ENCODE results near the gene PDZK1IP1.

Gene PDZK1IP1

GRCh38 chr1:47181955-47182675 lies 7.7 kb downstream of the PDZK1IP1 start:
- Mint-ChIP-seq H3K36me3 (ENCODE audit: low read depth) (no peaks in the 10 kb centered on the region), H3K9me3 (no peaks in the 10 kb centered on the region), H3K4me1 (ENCODE audit: low read depth) (peaks cover 9% of the 10 kb centered on the region), H3K27me3 (peaks cover 44% of the 10 kb centered on the region), H3K4me3 (no peak overlapping the region), H3K27ac (no peak overlapping the region)

- no peaks in the 10 kb centered on the region for H3K36me3 Mint-ChIP-seq (ENCODE audit: low read depth)
- no peak overlapping the region for H3K27ac Mint-ChIP-seq
- no peak overlapping the region for H3K4me3 Mint-ChIP-seq
- peaks cover 44% of the 10 kb centered on the region for H3K27me3 Mint-ChIP-seq
- peaks cover 9% of the 10 kb centered on the region for H3K4me1 Mint-ChIP-seq (ENCODE audit: low read depth)
- H3K9me3 Mint-ChIP-seq, result no peaks in the 10 kb centered on the region
Measured at GRCh38 chr1:47181095-47181954, 8.5 kb downstream of the PDZK1IP1 start.

- H3K4me1 Mint-ChIP-seq (ENCODE audit: low read depth), result peaks cover 9% of the 10 kb centered on the region
- peaks cover 49% of the 10 kb centered on the region for H3K27me3 Mint-ChIP-seq
- H3K36me3 Mint-ChIP-seq (ENCODE audit: low read depth), result no peaks in the 10 kb centered on the region
- no peaks in the 10 kb centered on the region for H3K9me3 Mint-ChIP-seq
- no peak overlapping the region for H3K4me3 Mint-ChIP-seq
- H3K27ac Mint-ChIP-seq, result no peak overlapping the region
Measured at GRCh38 chr1:47180603-47181094, 9.2 kb downstream of the PDZK1IP1 start.

- Mint-ChIP-seq H3K27ac (no peak overlapping the region), H3K9me3 (no peaks in the 10 kb centered on the region), H3K4me3 (no peak overlapping the region), H3K27me3 (peaks cover 48% of the 10 kb centered on the region), H3K36me3 (ENCODE audit: low read depth) (no peaks in the 10 kb centered on the region), H3K4me1 (ENCODE audit: low read depth) (peaks cover 9% of the 10 kb centered on the region)
Measured at GRCh38 chr1:47179988-47180563, 9.8 kb downstream of the PDZK1IP1 start.

- no peaks in the 10 kb centered on the region for H3K9me3 Mint-ChIP-seq
- H3K4me3 Mint-ChIP-seq, result peak overlapping the region; percentile 74
- no peaks in the 10 kb centered on the region for H3K36me3 Mint-ChIP-seq (ENCODE audit: low read depth)
- no peak overlapping the region for H3K27ac Mint-ChIP-seq
- H3K27me3 Mint-ChIP-seq, result peaks cover 54% of the 10 kb centered on the region
- H3K4me1 Mint-ChIP-seq (ENCODE audit: low read depth), result peaks cover 9% of the 10 kb centered on the region
Measured at GRCh38 chr1:47179017-47179987, 10.5 kb downstream of the PDZK1IP1 start.

- Mint-ChIP-seq H3K4me1 (ENCODE audit: low read depth) (peaks cover 9% of the 10 kb centered on the region), H3K27ac (no peak overlapping the region), H3K27me3 (peaks cover 54% of the 10 kb centered on the region), H3K9me3 (no peaks in the 10 kb centered on the region), H3K4me3 (peak overlapping the region; percentile 74), H3K36me3 (ENCODE audit: low read depth) (no peaks in the 10 kb centered on the region)
Measured at GRCh38 chr1:47178654-47179016, 11.2 kb downstream of the PDZK1IP1 start.

- Mint-ChIP-seq H3K4me1 (ENCODE audit: low read depth) (peaks cover 9% of the 10 kb centered on the region), H3K4me3 (no peak overlapping the region), H3K27me3 (peaks cover 54% of the 10 kb centered on the region)
Measured at GRCh38 chr1:47178020-47178419, 11.8 kb downstream of the PDZK1IP1 start.

GRCh38 chr1:47175227-47175934 lies 14.5 kb downstream of the PDZK1IP1 start:
- no peak overlapping the region for H3K27ac Mint-ChIP-seq
- H3K36me3 Mint-ChIP-seq (ENCODE audit: low read depth), result no peaks in the 10 kb centered on the region
- H3K4me3 Mint-ChIP-seq, result no peak overlapping the region
- peaks cover 9% of the 10 kb centered on the region for H3K4me1 Mint-ChIP-seq (ENCODE audit: low read depth)
- peaks cover 41% of the 10 kb centered on the region for H3K27me3 Mint-ChIP-seq
- H3K9me3 Mint-ChIP-seq, result no peaks in the 10 kb centered on the region

More at GRCh38 chr1:47178020-47178419, 11.8 kb downstream of the PDZK1IP1 start:
- Mint-ChIP-seq H3K9me3 (no peaks in the 10 kb centered on the region), H3K36me3 (ENCODE audit: low read depth) (no peaks in the 10 kb centered on the region), H3K27ac (no peak overlapping the region)

GRCh38 chr1:47174656-47175020 lies 15.2 kb downstream of the PDZK1IP1 start:
- H3K36me3 Mint-ChIP-seq (ENCODE audit: low read depth), result no peaks in the 10 kb centered on the region
- H3K4me3 Mint-ChIP-seq, result no peak overlapping the region
- no peaks in the 10 kb centered on the region for H3K9me3 Mint-ChIP-seq
- H3K27me3 Mint-ChIP-seq, result peaks cover 35% of the 10 kb centered on the region
- H3K27ac Mint-ChIP-seq, result no peak overlapping the region
- peaks cover 8% of the 10 kb centered on the region for H3K4me1 Mint-ChIP-seq (ENCODE audit: low read depth)

GRCh38 chr1:47172782-47173181 lies 17.1 kb downstream of the PDZK1IP1 start:
- Mint-ChIP-seq H3K9me3 (no peaks in the 10 kb centered on the region), H3K4me1 (ENCODE audit: low read depth) (no peaks in the 10 kb centered on the region), H3K27me3 (peaks cover 32% of the 10 kb centered on the region), H3K27ac (no peak overlapping the region), H3K4me3 (no peak overlapping the region), H3K36me3 (ENCODE audit: low read depth) (no peaks in the 10 kb centered on the region)

GRCh38 chr1:47164552-47164951 lies 25.3 kb downstream of the PDZK1IP1 start:
- Mint-ChIP-seq H3K36me3 (ENCODE audit: low read depth) (no peaks in the 10 kb centered on the region), H3K4me1 (ENCODE audit: low read depth) (no peaks in the 10 kb centered on the region), H3K9me3 (no peaks in the 10 kb centered on the region), H3K27me3 (peaks cover 50% of the 10 kb centered on the region), H3K27ac (no peak overlapping the region), H3K4me3 (no peak overlapping the region)

GRCh38 chr1:47161298-47162040 lies 28.4 kb downstream of the PDZK1IP1 start:
- H3K4me3 Mint-ChIP-seq, result no peak overlapping the region
- no peaks in the 10 kb centered on the region for H3K36me3 Mint-ChIP-seq (ENCODE audit: low read depth)
- peaks cover 43% of the 10 kb centered on the region for H3K27me3 Mint-ChIP-seq
- H3K4me1 Mint-ChIP-seq (ENCODE audit: low read depth), result no peaks in the 10 kb centered on the region
- no peak overlapping the region for H3K27ac Mint-ChIP-seq
- peaks cover 2% of the 10 kb centered on the region for H3K9me3 Mint-ChIP-seq

- Mint-ChIP-seq H3K4me3 (no peak overlapping the region), H3K9me3 (peaks cover 9% of the 10 kb centered on the region), H3K36me3 (ENCODE audit: low read depth) (no peaks in the 10 kb centered on the region), H3K27me3 (peaks cover 48% of the 10 kb centered on the region), H3K27ac (no peak overlapping the region), H3K4me1 (ENCODE audit: low read depth) (no peaks in the 10 kb centered on the region)
Measured at GRCh38 chr1:47160716-47161115, 29.1 kb downstream of the PDZK1IP1 start.
